Caco-2 (cell line): ENCODE data around the gene DNAJB11. TPM values are rescaled to one million over a fixed set of nuclear protein-coding genes. Genes with fewer than 3 reads are reported as not detected.

ENCODE experiments used
- BruUV-seq: library from RNA; stranded (reverse); fragments of 400-500 nt; replicated peaks from 2 replicates; lab custom pipeline; 2021; lab: Mats Ljungman, UMichigan
- CTCF ChIA-PET: fragments of 300-600 bp; sonication (Branson Sonifier 250); formaldehyde crosslinking; loops from one replicate; lab custom pipeline; 2022; ENCODE audit warnings: antibody characterized with exemption; lab: Charles Lee
- POLR2A ChIA-PET: fragments of 300-600 bp; sonication (Branson Sonifier 250); formaldehyde crosslinking; loops from one replicate; lab custom pipeline; 2022; ENCODE audit warnings: antibody characterized with exemption; lab: Charles Lee
- DNase-seq, 2 experiments: peaks; one replicate each; pipeline versions ENCODE4 v3.0.0 to v3.0.0-alpha.2; 2020 to 2022
- H3K27me3 ChIP-seq: replicated peaks from 2 replicates; pipeline ENCODE4 v1.6.0; 2011; ENCODE audit warnings: low read length; ENCODE audit not compliant: control insufficient read depth, insufficient read depth
- H3K36me3 ChIP-seq: 2 replicates; pipeline ENCODE4 v1.5.1; 2011; ENCODE audit warnings: low read length; ENCODE audit not compliant: control insufficient read depth, insufficient read depth
- H3K4me1 ChIP-seq: fragments of 250-450 bp; sonication (Bioruptor Pico); 2 replicates; pipeline ENCODE4 v1.5.1; 2020; ENCODE audit warnings: mild to moderate bottlenecking
- H3K4me3 ChIP-seq: 2 replicates; pipeline ENCODE4 v1.5.1; 2011; ENCODE audit warnings: low read depth, mild to moderate bottlenecking, control low read depth, low read length
- H3K9me3 ChIP-seq: fragments of 250-450 bp; sonication (Bioruptor Pico); 2 replicates; pipeline ENCODE4 v1.5.1; 2020; ENCODE audit warnings: mild to moderate bottlenecking, moderate library complexity
- H3K27ac Mint-ChIP-seq: one replicate; pipeline ENCODE4 v1.8.0; 2022; ENCODE audit warnings: mixed read lengths; ENCODE audit not compliant: unreplicated experiment
- H3K27me3 Mint-ChIP-seq: one replicate; pipeline ENCODE4 v1.8.0; 2022; ENCODE audit warnings: mixed read lengths; ENCODE audit not compliant: insufficient read depth, unreplicated experiment
- H3K36me3 Mint-ChIP-seq: one replicate; pipeline ENCODE4 v1.8.0; 2022; ENCODE audit warnings: mild to moderate bottlenecking, mixed read lengths; ENCODE audit not compliant: insufficient read depth, unreplicated experiment
- H3K4me1 Mint-ChIP-seq: one replicate; pipeline ENCODE4 v1.8.0; 2022; ENCODE audit warnings: low read depth, mixed read lengths; ENCODE audit not compliant: unreplicated experiment
- H3K4me3 Mint-ChIP-seq: one replicate; pipeline ENCODE4 v1.8.0; 2022; ENCODE audit warnings: mild to moderate bottlenecking, moderate library complexity, mixed read lengths; ENCODE audit not compliant: unreplicated experiment
- H3K9me3 Mint-ChIP-seq: one replicate; pipeline ENCODE4 v1.8.0; 2022; ENCODE audit warnings: mixed read lengths; ENCODE audit not compliant: unreplicated experiment
- CTCF ChIP-seq, 2 experiments: fragments of 200-600 bp in 1 of 2; IDR thresholded peaks; 1 replicate in 1 of 2; 2 replicates in 1 of 2; pipeline versions ENCODE4 v1.5.1 to v1.8.0; 2011 to 2022; ENCODE audit warnings: antibody characterized with exemption in 1 of 2, control low read depth in 1 of 2, inconsistent platforms in 1 of 2, low read depth in 1 of 2, low read length in 1 of 2, mild to moderate bottlenecking in 1 of 2, moderate library complexity in 1 of 2; ENCODE audit not compliant: insufficient read depth in 1 of 2, severe bottlenecking in 1 of 2, unreplicated experiment in 1 of 2
- intact Hi-C: fragments of 100-400 bp; cut with micrococcal nuclease; formaldehyde crosslinking; loops from one replicate; pipeline ENCODE4 v1.10.0; 2022; ENCODE audit not compliant: unreplicated experiment
- total RNA-seq: library from RNA; stranded (reverse); gene quantifications from 2 replicates; pipeline ENCODE4 v1.2.3, GENCODE V29; 2022

DNAJB11 gene
- total RNA-seq, 1 experiment from 2014 or later, result 95.7 TPM

GRCh38 chr3:186598108-186598784, 27.7 kb downstream of the DNAJB11 start:
- H3K27ac Mint-ChIP-seq, result peak overlapping the region; percentile 96
- no TSS peak for BruUV-seq
- POLR2A ChIA-PET, result interaction anchor here (0.6 to 1.4 kb wide), 2 partner anchors 28 to 142 kb away, joined by 3 to 7 read pairs; partner anchors contain the start of gene DNAJB11
- no peaks in the 10 kb centered on the region for H3K9me3 ChIP-seq
- DNase-seq, result peak in 1 of 2 experiments; percentile 33
- H3K4me3 ChIP-seq, result no peak overlapping the region
- no peaks in the 10 kb centered on the region for H3K27me3 ChIP-seq
- H3K4me1 Mint-ChIP-seq, result peaks cover 67% of the 10 kb centered on the region
- CTCF ChIA-PET, result interaction anchor here (0.8 kb wide), 1 partner anchor 16 kb away, joined by 4 read pairs; no protein-coding TSS in a partner anchor
- TF ChIP-seq CTCF (IDR thresholded peaks at IDR 0.05; ENCODE audit: insufficient read depth in 1 of 2, low read depth in 1 of 2, low read length in 1 of 2, severe bottlenecking in 1 of 2, unreplicated experiment in 1 of 2), result no peak
- H3K36me3 Mint-ChIP-seq, result peaks cover 18% of the 10 kb centered on the region
- H3K27me3 Mint-ChIP-seq, result no peaks in the 10 kb centered on the region
- H3K4me3 Mint-ChIP-seq, result peak overlapping the region; percentile 8
- no peaks in the 10 kb centered on the region for H3K36me3 ChIP-seq
- intact Hi-C loops, result no loop called here
- no peaks in the 10 kb centered on the region for H3K9me3 Mint-ChIP-seq
- peaks cover 75% of the 10 kb centered on the region for H3K4me1 ChIP-seq

GRCh38 chr3:186598794-186599141, 28.2 kb downstream of the DNAJB11 start:
- H3K4me3 Mint-ChIP-seq, result peak overlapping the region; percentile 50
- CTCF ChIA-PET, result interaction anchor here (0.8 to 0.9 kb wide), 2 partner anchors 16 to 18 kb away, joined by 4 to 5 read pairs; no protein-coding TSS in a partner anchor
- Histone ChIP-seq H3K4me1 (peaks cover 75% of the 10 kb centered on the region), H3K27me3 (no peaks in the 10 kb centered on the region), H3K9me3 (no peaks in the 10 kb centered on the region), H3K36me3 (no peaks in the 10 kb centered on the region), H3K4me3 (no peak overlapping the region)
- no peaks in the 10 kb centered on the region for H3K9me3 Mint-ChIP-seq
- no peak for DNase-seq
- no peaks in the 10 kb centered on the region for H3K27me3 Mint-ChIP-seq
- no peak for TF ChIP-seq CTCF (IDR thresholded peaks at IDR 0.05; ENCODE audit: insufficient read depth in 1 of 2, low read depth in 1 of 2, low read length in 1 of 2, severe bottlenecking in 1 of 2, unreplicated experiment in 1 of 2)
- BruUV-seq, result TSS peak; percentile 96
- peak overlapping the region; percentile 96 for H3K27ac Mint-ChIP-seq
- intact Hi-C loops, result loop anchor here (1.0 kb wide), 2 partner anchors 8 to 14 kb away; no protein-coding TSS in a partner anchor
- H3K36me3 Mint-ChIP-seq, result peaks cover 20% of the 10 kb centered on the region
- peaks cover 68% of the 10 kb centered on the region for H3K4me1 Mint-ChIP-seq
- POLR2A ChIA-PET, result interaction anchor here (0.6 to 1.4 kb wide), 3 partner anchors 16 to 142 kb away, joined by 3 to 7 read pairs (median 4); partner anchors contain the start of gene DNAJB11

GRCh38 chr3:186599142-186599784, 28.7 kb downstream of the DNAJB11 start:
- TF ChIP-seq CTCF (IDR thresholded peaks at IDR 0.05; ENCODE audit: insufficient read depth in 1 of 2, low read depth in 1 of 2, low read length in 1 of 2, severe bottlenecking in 1 of 2, unreplicated experiment in 1 of 2), result no peak
- intact Hi-C loops, result loop anchor here (1.0 kb wide), 2 partner anchors 9 to 13 kb away; no protein-coding TSS in a partner anchor
- Histone ChIP-seq H3K4me3 (no peak overlapping the region), H3K4me1 (peaks cover 75% of the 10 kb centered on the region), H3K27me3 (no peaks in the 10 kb centered on the region), H3K9me3 (no peaks in the 10 kb centered on the region), H3K36me3 (no peaks in the 10 kb centered on the region)
- peaks cover 20% of the 10 kb centered on the region for H3K36me3 Mint-ChIP-seq
- peaks cover 70% of the 10 kb centered on the region for H3K4me1 Mint-ChIP-seq
- no peaks in the 10 kb centered on the region for H3K27me3 Mint-ChIP-seq
- no TSS peak for BruUV-seq
- DNase-seq, result peak in 1 of 2 experiments; percentile 60
- H3K9me3 Mint-ChIP-seq, result no peaks in the 10 kb centered on the region
- H3K4me3 Mint-ChIP-seq, result peak overlapping the region; percentile 50
- POLR2A ChIA-PET, result interaction anchor here (0.6 to 1.4 kb wide), 3 partner anchors 16 to 29 kb away, joined by 4 to 7 read pairs (median 4); partner anchors contain the start of gene DNAJB11
- peak overlapping the region; percentile 96 for H3K27ac Mint-ChIP-seq
- CTCF ChIA-PET, result interaction anchor here (0.8 to 0.9 kb wide), 2 partner anchors 15 to 18 kb away, joined by 4 to 5 read pairs; no protein-coding TSS in a partner anchor
